LoVo (cell line): ENCODE data around the gene TIMMDC1.
"Not testable (repeated sequence)": the region's sequence is repeated elsewhere in the genome, so short reads cannot be mapped to it uniquely, and the experiment has no call there.

Experiments
- DNase-seq: peaks from one replicate; pipeline ENCODE4 v3.0.0-alpha.2; 2016; ENCODE audit warnings: low spot score

TIMMDC1 gene

GRCh38 chr3:119557192-119557876 lies 59.0 kb downstream of the TIMMDC1 start:
- no peak for DNase-seq

GRCh38 chr3:119557877-119558269 lies 59.5 kb downstream of the TIMMDC1 start:
- no peak for DNase-seq

DNA sequence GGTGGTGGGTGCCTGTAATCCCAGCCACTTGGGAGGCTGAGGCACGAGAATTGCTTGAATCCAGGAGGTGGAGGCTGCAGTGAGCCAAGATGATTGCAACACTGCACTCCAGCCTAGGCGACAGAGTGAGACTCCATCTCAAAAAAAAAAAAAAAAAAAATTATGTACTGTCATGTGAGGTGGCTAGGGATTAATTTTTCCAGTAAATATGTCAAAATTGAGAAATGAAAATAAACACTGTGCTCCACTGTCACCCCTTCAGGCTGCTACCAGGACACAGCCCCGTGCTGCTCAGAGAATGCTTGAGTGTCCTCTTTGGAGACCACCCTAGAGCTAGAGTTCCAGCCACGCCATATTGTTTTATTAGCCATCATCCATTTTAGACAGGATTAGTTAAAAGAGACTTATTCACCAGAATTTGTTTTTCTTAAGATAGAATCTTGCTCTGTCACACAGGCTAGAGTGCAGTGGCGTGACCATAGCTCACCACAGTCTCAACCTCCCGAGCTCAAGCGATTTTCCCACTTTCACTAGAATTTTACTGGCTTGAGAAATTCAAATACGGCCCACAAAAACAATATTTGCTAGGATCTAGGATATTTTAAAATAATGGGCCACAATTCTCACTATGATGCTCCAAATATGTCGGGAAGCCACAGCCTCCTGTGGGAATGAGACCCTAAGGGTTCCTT lies 60.4 kb downstream of the TIMMDC1 start:
- DNase-seq, result no peak

- peak; percentile 14 for DNase-seq
These were observed 61.2 kb downstream of the TIMMDC1 start, which contains the start of gene CD80 for GRCh38 chr3:119559441-119559963. Gene CD80, minus strand, starts transcription at chr3:119559614. Its CDS starts 1,886 bp downstream, at chr3:119557728.

GRCh38 chr3:119560160-119560559 lies 61.8 kb downstream of the TIMMDC1 start:
- no peak for DNase-seq

DNA sequence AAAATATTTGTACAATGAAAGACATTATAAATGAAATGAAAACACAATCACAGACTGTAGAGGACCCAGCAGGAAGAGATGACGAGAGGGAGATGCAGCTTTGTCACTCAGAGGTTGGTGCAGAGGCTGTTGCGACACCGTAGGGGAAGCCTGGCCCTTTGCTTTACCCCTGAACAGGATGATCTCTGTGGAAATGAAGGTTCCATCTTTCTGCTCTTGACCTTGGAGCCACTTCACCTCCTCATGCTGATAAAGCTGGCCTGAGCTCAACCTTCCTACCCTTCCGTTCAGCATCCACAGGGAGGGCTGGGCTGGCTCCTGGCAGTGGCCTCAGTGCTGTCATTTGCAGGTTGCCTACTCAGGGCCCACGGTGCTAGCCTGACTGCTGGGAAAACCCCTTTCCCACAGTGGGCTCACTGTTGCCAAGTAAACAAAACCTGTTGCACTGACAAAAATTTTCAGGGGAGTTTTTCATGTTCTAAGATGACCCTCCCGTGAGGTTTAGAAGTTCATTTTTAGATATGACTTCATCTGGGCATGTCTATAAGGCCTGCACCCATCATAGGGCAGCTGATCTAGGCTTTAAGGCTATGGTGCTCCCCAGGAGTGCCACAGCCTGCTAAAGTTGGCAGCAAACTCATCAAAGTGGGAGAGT lies 64.1 kb downstream of the TIMMDC1 start:
- DNase-seq, result no peak

DNA sequence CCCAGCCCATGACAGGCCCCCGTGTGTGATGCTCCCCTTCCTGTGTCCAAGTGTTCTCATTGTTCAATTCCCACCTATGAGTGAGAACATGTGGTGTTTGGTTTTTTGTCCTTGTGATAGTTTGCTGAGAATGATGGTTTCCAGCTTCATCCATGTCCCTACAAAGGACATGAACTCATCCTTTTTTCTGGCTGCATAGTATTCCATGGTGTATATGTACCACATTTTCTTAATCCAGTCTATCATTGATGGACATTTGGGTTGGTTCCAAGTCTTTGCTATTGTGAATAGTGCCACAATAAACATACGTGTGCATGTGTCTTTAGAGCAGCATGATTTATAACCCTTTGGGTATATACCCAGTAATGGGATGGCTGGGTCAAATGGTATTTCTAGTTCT lies 65.0 kb downstream of the TIMMDC1 start:
- not testable (repeated sequence) for DNase-seq

DNA sequence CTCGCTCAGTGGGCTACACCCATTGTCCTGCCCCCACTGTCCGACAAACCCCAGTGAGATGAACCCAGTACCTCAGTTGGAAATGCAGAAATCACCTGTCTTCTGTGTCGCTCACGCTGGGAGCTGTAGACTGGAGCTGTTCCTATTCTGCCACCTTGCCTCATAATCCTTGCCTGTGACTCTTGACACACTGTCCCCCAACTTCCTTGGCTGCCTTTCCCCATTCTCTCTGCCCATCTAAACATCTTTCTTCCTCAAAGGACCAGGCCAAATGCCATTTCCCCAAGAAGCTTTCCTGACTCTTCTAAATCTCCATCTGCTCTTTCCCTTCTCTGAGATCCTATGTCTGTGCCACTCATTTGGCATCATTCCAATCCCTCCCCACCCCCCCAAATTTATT lies 70.8 kb downstream of the TIMMDC1 start:
- no peak for DNase-seq

DNA sequence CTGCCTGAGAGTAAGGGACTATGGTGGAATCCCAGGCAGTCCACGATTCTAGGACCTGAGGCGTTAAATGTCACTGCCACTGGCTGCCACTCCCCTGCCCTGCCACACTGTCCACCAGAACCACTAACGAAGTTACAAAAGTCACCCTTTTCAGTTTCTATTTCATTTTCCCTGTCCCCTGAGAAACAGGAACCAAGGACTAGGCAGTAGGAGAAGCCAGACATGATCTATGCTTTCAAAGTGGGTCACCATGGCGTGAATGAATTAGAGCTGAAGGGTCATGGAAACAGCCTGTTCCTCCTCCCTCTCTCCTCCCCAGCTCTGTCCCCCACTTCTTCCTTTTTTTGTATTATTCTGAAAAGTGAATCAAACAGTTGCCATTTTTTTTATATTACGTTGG lies 71.9 kb downstream of the TIMMDC1 start:
- DNase-seq, result no peak

DNA sequence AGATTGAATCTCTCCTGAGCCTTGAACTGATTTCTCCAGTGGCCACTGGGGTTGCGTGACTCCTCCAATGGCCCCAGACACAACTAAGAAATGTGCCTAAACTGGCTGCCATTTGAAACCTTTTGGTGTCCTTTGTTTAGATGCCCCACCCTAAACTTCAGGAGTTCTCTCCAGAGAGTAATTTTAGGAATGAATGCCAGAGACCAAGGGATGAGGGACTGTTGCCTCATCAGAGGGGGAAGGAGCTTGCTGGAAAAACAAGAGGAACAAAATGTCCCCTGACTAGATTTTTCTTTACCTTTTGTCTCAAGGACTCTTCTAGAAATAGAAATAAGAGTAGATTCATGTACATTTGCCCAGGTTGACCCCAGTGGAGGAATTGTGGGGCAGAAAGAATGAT lies 72.9 kb downstream of the TIMMDC1 start:
- no peak for DNase-seq

- no peak for DNase-seq
These were observed 73.3 kb downstream of the TIMMDC1 start for GRCh38 chr3:119571688-119572087.
